NCI-H82 (cell line): ENCODE data around the gene OTUB1.

Source experiments
- DNase-seq: peaks from one replicate; lab custom pipeline; 2025; lab: John Stamatoyannopoulos, UW

OTUB1 gene

GRCh38 chr11:64025205-64025604, 39.0 kb downstream of the OTUB1 start:
- DNase-seq: peak; percentile 19

DNA sequence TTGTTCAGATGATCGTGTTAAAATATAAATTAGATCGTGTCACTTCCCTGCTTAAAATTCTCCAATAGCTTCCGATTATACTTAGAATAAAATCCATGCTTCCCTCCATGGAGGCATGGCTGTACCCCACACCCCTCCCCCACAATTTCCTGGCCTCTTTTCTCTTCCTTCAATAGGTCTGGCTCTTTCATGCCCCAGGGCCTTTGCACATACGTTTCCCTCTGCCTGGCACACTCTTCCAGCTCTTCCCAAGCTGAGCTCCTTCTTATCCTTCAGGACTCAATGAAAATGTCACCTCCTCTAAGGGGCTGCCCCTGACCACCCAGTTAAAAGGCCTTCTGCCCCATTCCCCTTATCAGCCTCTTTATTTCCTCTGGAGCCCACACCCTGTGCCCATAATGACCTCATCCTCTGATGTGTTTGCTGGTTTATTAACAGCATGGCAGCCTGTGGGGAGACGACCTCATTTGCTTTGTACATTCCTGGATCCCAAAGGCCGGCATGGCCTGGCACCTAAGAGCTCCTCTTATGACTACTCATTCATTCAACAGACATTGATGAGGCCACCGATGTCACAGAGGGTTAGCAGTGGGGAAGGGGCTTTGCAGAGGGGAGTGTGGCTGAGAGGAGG, 40.5 kb downstream of the OTUB1 start:
- no peak for DNase-seq

DNA sequence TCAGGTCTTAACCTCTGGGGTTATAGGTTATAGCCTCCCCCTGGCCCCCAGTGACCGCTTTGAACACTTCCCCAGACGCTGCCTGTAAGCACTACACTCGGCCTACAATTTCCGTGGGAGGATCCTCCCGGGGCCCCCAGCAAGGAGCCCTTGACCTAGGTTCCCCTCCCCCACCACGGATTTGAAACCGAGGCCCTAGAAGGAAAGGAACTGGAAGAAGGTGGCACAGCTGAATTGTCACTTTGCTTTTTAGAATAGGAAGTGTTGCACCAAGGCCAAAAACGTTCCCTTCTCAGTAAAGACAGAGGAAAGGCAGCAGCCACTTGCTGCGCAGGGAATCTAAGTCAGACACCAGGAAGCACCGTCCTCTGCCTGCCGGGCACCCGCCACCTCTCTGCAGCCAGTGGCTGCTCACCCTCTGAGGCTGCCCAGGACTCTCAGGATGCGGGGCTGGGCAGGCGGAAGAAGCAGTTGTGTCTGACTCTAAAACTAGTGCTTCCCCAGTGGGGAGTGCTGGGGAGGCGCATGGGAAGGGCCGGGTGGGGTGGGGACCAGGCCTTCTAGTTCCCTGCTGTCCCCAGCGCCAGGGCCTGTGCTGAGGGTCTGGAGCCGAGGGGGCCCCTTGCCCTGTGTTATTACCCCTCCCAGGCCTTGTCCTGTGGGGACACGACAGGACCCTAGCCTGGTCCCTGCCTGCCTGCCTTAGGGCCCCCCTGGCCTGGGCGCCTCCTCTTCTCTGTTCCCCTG, 41.6 kb downstream of the OTUB1 start:
- DNase-seq: no peak

DNA sequence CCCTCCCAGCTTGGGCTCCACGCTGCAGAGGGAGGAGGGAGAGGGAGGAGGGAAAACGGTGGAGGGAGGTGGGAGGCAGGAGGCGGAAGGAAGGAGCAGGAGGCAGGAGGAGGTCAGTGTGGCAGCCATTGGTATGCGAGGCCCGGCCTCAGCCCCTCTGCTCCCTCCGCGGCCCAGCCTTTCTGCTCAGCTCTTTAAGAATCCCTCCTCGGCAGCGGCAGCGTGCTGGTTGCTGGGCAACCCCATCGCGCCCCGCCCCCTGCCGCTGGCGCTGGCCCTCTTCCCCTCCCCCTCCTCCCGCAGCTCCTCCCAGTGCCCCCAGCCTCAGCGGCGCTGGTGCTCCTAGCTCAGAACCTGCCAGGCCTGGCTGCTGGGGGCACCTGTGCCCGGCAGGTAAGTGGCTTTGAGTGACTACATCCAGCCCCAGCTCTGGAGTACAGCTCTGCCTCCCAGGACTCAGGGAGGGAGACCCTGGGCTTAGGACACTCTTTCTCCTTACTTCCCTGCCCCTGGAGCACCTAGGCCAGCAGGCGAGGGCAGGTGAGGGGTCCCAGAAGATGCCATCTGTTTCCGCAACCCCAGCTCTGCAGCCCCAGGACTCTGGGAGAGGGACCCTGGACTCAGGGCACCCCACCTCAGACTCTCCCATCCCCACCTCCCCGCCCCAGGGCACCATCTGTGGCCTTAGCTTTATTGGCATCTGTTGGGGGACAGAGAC, 42.3 kb downstream of the OTUB1 start:
- peak; percentile 74 for DNase-seq

GRCh38 chr11:64029773-64030172, 43.5 kb downstream of the OTUB1 start:
- no peak for DNase-seq

- no peak for DNase-seq
Observed at GRCh38 chr11:64031001-64031400, 44.8 kb downstream of the OTUB1 start.

- DNase-seq: no peak
Observed at GRCh38 chr11:64032050-64032449, 45.8 kb downstream of the OTUB1 start.

- no peak for DNase-seq
Observed at GRCh38 chr11:64034411-64034811, 48.2 kb downstream of the OTUB1 start.

- DNase-seq: no peak
Observed at GRCh38 chr11:64035081-64035524, 48.9 kb downstream of the OTUB1 start.

DNA sequence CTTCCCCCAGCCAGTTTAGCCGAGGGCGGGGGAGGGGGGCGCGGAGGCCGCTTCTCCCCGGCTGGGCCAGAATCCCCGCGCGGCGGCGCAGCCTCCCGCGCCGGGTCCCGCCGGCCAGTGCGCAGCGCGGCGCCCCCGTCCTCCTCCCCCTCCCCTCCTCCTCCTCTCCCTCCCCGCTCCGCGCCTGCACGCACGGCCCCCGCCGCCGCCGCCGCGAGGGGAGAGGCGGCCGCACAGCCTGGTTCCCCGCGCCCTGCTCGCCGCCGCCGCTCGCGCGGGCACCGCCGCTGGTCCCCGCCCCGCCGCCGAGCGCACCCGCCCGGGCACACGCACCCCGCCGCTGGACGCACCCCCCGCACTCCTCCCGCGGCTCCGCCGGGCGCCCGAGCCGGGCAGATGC, 49.3 kb downstream of the OTUB1 start, which contains the start of gene FLRT1:
FLRT1 (plus strand) TSS at position 356 of the 400 bp plus-strand sequence. CDS start 80,337 bp downstream, outside the sequence.
- peak; percentile 45 for DNase-seq

DNA sequence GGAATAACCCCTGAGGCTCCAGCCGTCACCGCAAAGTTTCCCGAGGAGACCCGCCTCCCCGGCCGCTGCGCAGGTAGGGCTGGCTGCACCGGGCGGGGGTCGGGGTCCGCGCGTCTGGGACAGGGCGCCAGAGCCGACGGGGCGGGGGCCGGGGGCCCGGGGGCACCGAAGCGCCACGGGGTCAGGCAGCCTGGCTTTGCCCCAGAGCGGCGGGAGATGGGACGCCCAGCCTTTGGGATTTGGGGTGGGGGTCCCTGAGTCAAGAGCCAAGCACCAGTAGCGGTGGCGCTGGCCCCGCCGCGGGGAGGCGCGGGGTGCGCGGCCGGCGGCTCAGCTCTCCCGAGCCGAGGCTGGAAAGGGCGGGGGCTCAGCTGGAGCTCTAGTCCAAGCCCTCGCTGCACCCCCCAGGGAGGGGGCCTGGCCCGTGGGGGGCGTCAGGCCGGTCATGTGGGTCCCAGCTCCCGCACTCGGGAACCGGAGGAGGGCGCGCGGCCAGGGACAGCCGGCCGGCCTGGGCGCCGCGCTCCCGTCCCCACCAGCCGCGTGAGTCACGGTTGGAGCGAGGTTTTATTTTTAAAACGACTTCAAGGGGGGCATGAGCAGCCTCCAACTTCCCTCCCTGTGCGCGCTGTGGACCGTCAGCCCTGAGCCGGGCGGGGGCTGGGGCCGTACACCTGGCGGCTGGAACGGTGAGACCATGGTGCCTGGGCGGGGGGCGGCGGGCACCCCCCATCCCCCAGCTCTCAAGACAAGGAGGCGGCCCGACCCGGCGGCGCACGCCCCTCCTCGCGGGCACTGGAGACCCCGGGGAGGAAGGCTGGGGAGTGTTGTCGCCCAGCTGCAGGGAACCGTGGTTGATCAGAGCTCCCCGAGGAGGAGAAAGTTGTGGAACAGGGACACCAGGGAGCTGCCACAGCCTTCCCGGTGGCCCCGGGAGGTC, 50.1 kb downstream of the OTUB1 start:
- peak; percentile 52 for DNase-seq

GRCh38 chr11:64037027-64037634, 50.9 kb downstream of the OTUB1 start:
- no peak for DNase-seq

- DNase-seq: no peak
Observed at GRCh38 chr11:64038500-64038899, 52.3 kb downstream of the OTUB1 start.

DNA sequence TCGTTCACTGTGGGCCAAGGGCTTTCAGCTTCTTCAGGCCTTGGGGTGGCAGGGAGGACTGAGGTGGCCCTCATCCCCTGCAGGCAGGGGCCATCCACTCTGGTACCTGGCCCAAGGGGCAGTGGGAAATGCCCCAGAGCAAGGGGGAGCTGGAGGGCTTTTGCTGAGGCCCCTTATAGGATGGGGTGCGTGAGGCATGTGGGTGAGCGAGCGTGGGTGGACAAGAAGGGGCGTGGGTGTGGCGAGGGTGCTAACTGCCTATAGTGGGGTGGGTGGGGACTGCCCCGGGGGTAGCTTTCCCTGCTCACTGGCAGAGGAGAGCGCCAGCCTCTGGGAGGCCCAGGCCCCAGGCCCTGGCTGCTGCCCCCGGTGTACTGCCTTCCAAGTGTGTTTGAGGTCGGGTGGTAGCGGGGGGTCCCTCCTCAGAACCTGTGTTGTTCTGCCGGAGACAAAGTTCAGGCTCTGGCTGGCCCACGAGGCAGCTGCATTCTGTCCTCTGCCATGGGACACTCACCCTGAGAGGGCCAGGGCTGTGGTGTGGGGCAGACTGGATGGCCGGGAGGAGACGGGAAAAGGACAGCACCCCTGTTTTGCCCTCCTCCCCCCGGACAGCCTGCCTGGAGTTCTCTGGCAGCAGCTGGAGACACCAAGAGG, 52.9 kb downstream of the OTUB1 start:
- DNase-seq: no peak

DNA sequence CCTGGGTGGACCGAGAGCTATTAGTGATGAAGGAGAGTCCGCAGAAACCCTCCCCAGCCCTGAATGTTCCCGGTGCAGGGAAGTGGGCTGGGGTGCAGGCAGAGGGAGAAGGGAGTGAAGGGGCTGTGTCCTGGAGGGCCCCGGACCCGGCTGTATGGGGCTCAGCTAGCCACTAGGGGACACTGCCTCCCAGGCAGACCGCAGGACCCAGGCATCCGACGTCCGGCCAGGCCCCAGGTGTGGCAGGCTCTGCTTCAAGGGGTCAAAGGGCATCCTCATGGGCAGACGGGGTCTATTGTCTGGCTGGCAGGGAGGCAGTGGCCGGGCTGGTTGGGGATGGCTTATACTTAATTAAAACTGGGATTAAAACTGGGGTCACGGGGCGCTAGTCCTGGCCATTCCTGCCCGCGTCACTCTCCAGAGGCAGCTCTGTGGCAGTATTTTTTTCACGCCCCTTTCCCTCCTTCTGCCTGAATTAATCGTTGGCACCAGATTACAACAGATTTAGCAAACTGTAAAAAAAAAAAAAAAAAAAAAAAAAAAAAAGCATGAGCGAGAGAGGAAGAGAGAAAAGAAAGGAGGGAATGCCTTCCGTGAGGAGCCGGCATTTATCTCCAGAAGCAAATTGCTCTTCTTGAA, 54.6 kb downstream of the OTUB1 start:
- no peak for DNase-seq

DNA sequence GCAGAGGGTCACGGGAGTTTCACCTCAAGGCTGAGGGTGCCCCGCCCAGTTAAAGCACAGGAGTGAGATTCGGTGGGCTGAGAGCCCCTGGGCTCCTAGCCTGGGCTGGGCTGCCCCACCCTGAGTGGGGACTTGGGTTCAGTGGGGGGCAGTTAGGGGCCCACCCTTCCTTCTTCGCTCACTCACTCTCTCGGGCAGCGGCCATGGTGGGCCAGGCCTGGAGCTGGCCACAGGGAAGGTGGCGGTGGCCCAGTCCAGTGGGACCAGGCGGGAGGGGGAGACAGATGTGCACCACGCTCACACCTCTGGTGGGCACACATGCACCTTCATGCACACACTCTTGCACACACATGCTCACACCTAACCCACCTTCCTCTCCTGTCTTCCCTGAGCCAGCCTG, 55.6 kb downstream of the OTUB1 start:
- no peak for DNase-seq

- no peak for DNase-seq
Observed at GRCh38 chr11:64042301-64042700, 56.1 kb downstream of the OTUB1 start.

DNA sequence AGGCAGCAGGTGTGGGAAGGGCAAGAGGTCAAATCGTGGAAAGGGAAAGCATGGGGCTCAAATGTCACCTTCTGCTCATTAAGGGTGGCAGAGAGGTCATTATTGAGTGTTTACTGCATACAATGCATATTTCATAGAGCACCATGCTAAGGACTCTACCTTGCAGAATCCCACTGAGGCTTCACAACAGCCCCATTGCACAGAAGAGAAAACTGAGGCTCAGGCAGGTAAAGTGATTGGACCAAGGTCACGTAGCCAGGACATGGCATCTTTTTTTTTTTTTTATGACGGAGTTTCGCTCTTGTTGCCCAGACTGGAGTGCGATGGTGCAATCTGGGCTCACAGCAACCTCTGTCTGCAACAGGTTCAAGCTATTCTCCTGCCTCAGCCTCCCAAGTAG, 57.3 kb downstream of the OTUB1 start:
- DNase-seq: no peak

DNA sequence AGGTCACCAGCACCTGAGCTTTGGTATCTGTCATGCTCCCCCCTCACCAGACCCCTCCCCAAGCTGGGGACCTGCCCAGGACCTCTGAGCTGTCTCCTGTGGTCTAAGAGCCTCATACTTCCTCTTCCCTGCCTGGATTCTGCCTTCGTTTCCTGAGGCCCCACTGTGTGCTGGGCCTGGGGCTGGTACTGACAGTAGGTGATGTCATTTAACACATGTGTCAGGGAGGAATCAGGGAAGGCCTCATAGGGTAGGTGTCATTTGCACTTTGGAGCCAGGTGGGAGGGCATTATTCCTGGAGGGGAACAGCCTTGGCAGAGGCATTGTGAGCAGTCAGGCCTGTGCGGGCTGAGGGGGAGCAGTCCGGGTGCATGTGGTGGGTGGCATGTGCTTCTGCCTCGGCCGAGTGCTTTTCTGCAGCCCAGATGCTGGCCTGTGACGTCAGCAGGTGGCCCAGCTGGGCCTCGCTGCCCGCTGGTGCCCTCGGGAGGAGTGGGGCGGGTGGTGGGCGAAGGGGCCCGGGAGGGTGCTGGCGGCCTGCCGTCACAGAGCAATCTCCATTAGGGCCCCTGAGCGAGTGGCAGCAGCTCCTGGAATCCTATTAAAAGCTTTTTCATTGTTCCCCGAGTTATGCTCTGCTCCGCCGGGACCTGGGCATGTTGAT, 58.6 kb downstream of the OTUB1 start:
- DNase-seq: peak; percentile 76

DNA sequence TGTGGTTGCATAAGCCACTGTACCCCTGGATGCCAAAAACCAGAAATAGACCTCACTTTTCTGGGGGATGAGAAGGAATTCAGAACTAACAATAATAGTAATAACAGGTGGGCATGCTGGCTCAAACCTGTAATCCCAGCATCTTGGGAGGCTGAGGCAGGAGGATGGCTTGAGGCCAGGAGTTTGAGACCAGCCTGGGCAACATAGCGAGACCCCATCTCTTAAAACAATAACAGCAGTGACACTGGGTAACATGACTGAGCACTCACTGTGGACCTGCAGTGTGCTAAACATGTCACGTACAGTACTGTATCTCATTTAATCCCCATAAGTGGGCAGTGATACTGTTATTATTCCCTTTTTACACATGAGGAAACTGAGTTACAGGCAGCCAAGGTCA, 59.5 kb downstream of the OTUB1 start:
- no peak for DNase-seq
